ENCODE measurements around the gene SDK1.

DNA sequence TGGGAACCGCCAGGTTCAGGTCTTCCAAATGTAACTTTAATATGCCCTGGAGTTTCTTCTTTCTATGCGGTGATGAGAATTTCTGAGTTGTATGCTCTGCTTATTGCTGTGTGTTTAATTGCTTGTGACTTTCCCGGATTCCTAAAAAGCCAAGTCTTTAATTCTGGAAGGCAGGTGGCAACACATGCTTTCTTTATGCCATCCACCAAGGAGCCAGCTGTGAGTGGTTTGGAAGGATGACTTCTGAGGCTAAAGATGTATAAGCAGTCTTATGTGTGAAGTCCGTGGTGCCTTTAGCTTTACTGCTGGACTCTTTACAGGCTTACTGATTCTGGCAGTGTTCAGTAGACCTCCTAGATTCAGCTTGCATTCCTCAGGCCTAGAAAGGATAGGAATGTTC, 3.1 kb downstream of the SDK1 start:
- TF ChIP-seq POLR2A (IDR thresholded peaks at IDR 0.05) (no peak), CTCF (IDR thresholded peaks at IDR 0.05) (no peak)
